ENCODE data around the gene NKPD1.

DNA sequence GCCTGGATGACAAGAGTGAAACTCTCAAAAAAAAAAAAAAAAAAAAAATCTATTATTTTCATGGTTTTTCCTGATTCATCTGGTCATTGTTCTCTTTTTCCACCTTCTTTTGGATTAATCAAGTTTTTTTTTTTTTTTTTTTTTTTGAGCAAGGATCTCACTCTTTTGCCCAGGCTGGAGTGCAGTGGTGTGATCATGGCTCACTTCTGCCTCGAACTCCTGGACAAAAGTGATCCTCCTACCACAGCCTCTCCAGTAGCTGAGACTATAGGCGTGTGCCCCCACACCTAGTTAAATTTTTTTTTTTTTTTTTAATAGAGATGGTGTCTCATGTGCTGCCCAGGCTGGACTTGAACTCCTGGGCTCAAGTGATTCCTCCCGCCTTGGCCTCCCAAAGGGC is 45.5 kb upstream of the NKPD1 start:
- TF ChIP-seq POLR2AphosphoS5 (IDR thresholded peaks at IDR 0.05) = no peak
- TF ChIP-seq CTCF (IDR thresholded peaks at IDR 0.05 in 8 of 11, conservative IDR thresholded peaks at IDR 0.05 in 3 of 11) = no peak

Measured in spleen (tissue), 7 donors.